H1 (cell line): ENCODE measurements around the gene KCNJ12. TPM values are rescaled to one million over a fixed set of nuclear protein-coding genes. Genes with fewer than 3 reads are reported as not detected.

ENCODE experiments used
- CTBP2 ChIP-seq: IDR thresholded peaks from 2 replicates; pipeline ENCODE4 v1.7.0; 2011; ENCODE audit warnings: borderline replicate concordance, mild to moderate bottlenecking, moderate library complexity, mixed read lengths, low read length; ENCODE audit not compliant: insufficient read depth, insufficient read length
- JUND ChIP-seq: IDR thresholded peaks from 2 replicates; pipeline ENCODE4 v1.6.1; 2011; ENCODE audit warnings: mild to moderate bottlenecking, improper control_type of control experiment, low read length
- MAX ChIP-seq: IDR thresholded peaks from 2 replicates; pipeline ENCODE4 v1.6.1; 2012; ENCODE audit warnings: inconsistent platforms
- NANOG ChIP-seq: IDR thresholded peaks from 2 replicates; pipeline ENCODE4 v1.6.1; 2011; ENCODE audit warnings: low read length, low read depth, mild to moderate bottlenecking, inconsistent platforms; ENCODE audit not compliant: insufficient read depth, poor library complexity, severe bottlenecking
- SIN3A ChIP-seq, 2 experiments: IDR thresholded peaks in 1 of 2; conservative IDR thresholded peaks in 1 of 2; 2 replicates each; pipeline ENCODE4 v1.6.1; 2011 to 2012; ENCODE audit warnings: low read length in 2 of 2, improper control_type of control experiment in 1 of 2, low read depth in 1 of 2, mild to moderate bottlenecking in 1 of 2
- SIRT6 ChIP-seq: IDR thresholded peaks from one replicate; pipeline ENCODE4 v1.7.1; 2012; ENCODE audit warnings: low read length, inconsistent platforms
- TEAD4 ChIP-seq: IDR thresholded peaks from 2 replicates; pipeline ENCODE4 v1.6.1; 2012; ENCODE audit warnings: low read depth, low read length, inconsistent platforms, mixed read lengths
- polyA plus RNA-seq, 7 experiments: library from polyadenylated mRNA; depleted of rRNA in 3 of 7; stranded (reverse) in 5 of 7; unstranded in 2 of 7; fragments of >200 nt in 5 of 7; fragments of 200-250 nt in 2 of 7; gene quantifications; 1 replicate in 5 of 7; 2 replicates in 1 of 7; 4 replicates in 1 of 7; pipeline versions ENCODE4 v1.2.1 to v1.2.3, GENCODE V29; 2011 to 2013; ENCODE audit warnings: missing spikeins in 2 of 7, mixed read lengths in 2 of 7
- total RNA-seq: library from RNA; stranded (reverse); fragmentation: NEBNext Ultra II Directional; extraction: Animal tissue kit (Norgen Biotek cat#: 25700); gene quantifications from 2 replicates; pipeline ENCODE4 v1.2.1, GENCODE V29; 2021

KCNJ12 gene
- total and polyA plus RNA-seq, 2 of the 8 experiments (the other 6 are each of a cell fraction or from before 2014, with no cell fraction given) = 1.2 to 1.5 TPM

GRCh38 chr17:21363776-21364642 is 12.1 kb upstream of the KCNJ12 start (continued):
- no peak for TF ChIP-seq CTBP2
- TF ChIP-seq NANOG = no peak
- TF ChIP-seq MAX = no peak
- TF ChIP-seq SIN3A (conservative IDR thresholded peaks at IDR 0.05 in 1 of 2, IDR thresholded peaks at IDR 0.05 in 1 of 2; ENCODE audit: low read depth in 1 of 2, low read length in 2 of 2) = no peak
- TF ChIP-seq TEAD4 = no peak
- TF ChIP-seq SIRT6 = no peak
- no peak for TF ChIP-seq JUND
